Esophagus (tissue), 2 donors: Measurements from ENCODE around the gene CEP70. TPM values are rescaled to one million over a fixed set of nuclear protein-coding genes. Genes with fewer than 3 reads are reported as not detected.

Source experiments
- H3K27ac ChIP-seq, 2 donors: one replicate each; pipeline ENCODE4 v1.5.1; 2013; ENCODE audit warnings: low read depth in 2 of 2, mild to moderate bottlenecking in 2 of 2, inconsistent platforms in 1 of 2, low read length in 1 of 2, moderate library complexity in 1 of 2
- H3K27me3 ChIP-seq, 2 donors: one replicate each; pipeline ENCODE4 v1.6.1; 2013; ENCODE audit warnings: low read length in 2 of 2, control low read depth in 1 of 2, mild to moderate bottlenecking in 1 of 2; ENCODE audit not compliant: insufficient read depth in 2 of 2, control insufficient read depth in 1 of 2
- H3K36me3 ChIP-seq, 2 donors: one replicate each; pipeline ENCODE4 v1.6.1; 2013; ENCODE audit warnings: low read length in 1 of 2; ENCODE audit not compliant: control insufficient read depth in 2 of 2, insufficient read depth in 2 of 2
- H3K4me1 ChIP-seq, 2 donors: one replicate each; pipeline ENCODE4 v1.6.1; 2013; ENCODE audit warnings: low read length in 1 of 2; ENCODE audit not compliant: control insufficient read depth in 2 of 2, insufficient read depth in 2 of 2
- H3K4me3 ChIP-seq, 2 donors: one replicate each; pipeline ENCODE4 v1.5.1; 2013; ENCODE audit warnings: low read length in 2 of 2, mild to moderate bottlenecking in 2 of 2, low read depth in 1 of 2, moderate library complexity in 1 of 2
- H3K9me3 ChIP-seq, 2 donors: one replicate each; pipeline ENCODE4 v1.6.1; 2013; ENCODE audit warnings: mild to moderate bottlenecking in 2 of 2, low read depth in 1 of 2, low read length in 1 of 2, moderate library complexity in 1 of 2; ENCODE audit not compliant: control insufficient read depth in 2 of 2, insufficient read depth in 1 of 2
- WGBS, 2 donors: extraction: QIAGEN DNeasy Blood & Tissue Kit; methylation state at CpG; one replicate each; pipeline ENCODE4 v1.1.7; 2013; 5-methylcytosine and 5-hydroxymethylcytosine counted together
- polyA plus RNA-seq, 2 donors: library from polyadenylated mRNA; stranded (reverse); fragments of 200-250 nt; gene quantifications; one replicate each; pipeline ENCODE4 v1.2.3, GENCODE V29; 2013
- donor health status: healthy with polysubstance abuse.
- donor health status: Bipolar disorder and iron deficiency.

The CEP70 gene
- polyA plus RNA-seq, 2 donors = 7.2 to 8.3 TPM

DNA sequence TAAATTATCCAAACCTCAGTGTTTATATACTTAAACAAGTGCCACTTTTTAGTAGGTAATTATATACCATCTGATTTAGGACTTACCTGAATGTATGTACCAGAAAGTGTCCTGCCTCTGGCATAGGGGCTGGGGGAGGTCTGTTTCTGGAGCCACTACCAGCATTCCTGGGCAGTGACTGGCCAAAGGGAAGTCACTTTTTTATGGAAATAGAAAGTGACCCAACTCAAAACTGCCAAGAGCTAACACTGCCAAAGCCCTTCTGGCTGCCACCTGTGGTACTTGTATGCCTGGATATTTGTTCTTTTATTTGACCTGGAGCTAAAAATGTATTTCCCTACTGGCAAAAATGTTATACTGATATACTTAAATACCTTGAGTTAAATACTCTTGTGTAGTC, 116.9 kb downstream of the CEP70 start:
- Histone ChIP-seq H3K4me3 (no peak overlapping the region), H3K27ac (no peak overlapping the region), H3K4me1 (no peaks in the 10 kb centered on the region), H3K36me3 (no peaks in the 10 kb centered on the region), H3K9me3 (no peaks in the 10 kb centered on the region), H3K27me3 (no peaks in the 10 kb centered on the region)

DNA sequence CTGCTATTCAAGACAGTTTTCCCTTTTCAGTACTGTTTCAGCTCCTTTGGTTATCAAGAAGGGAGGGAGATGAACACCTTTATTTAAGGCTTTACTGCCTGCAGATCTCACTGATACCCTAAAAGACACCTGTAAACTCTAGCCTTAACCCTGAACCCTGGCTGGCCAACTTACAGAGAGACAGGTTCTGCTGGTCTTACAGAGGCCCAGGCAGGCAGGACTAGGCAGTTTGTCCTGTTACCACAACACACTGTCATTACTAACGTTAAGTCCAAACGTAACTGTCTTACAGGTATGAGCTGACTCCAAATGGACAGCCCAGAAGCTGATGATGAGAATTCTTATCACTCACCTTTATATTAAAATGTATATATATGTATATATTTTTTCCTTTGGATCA, 117.5 kb downstream of the CEP70 start:
- H3K27me3 ChIP-seq = no peaks in the 10 kb centered on the region
- WGBS, 2 donors = 72 to 80% methylated on average over 2 of the region's 2 CpGs
- H3K36me3 ChIP-seq = no peaks in the 10 kb centered on the region
- H3K4me1 ChIP-seq = no peaks in the 10 kb centered on the region
- no peak overlapping the region for H3K4me3 ChIP-seq
- no peak overlapping the region for H3K27ac ChIP-seq
- H3K9me3 ChIP-seq = no peaks in the 10 kb centered on the region

GRCh38 chr3:138474163-138474562, 119.9 kb downstream of the CEP70 start:
- Histone ChIP-seq H3K9me3 (no peaks in the 10 kb centered on the region), H3K36me3 (no peaks in the 10 kb centered on the region), H3K4me3 (no peak overlapping the region), H3K4me1 (no peaks in the 10 kb centered on the region), H3K27ac (no peak overlapping the region), H3K27me3 (no peaks in the 10 kb centered on the region)
- 75 to 79% methylated on average over 6 of the region's 6 CpGs for WGBS, 2 donors

GRCh38 chr3:138473391-138473790, 120.7 kb downstream of the CEP70 start:
- H3K27me3 ChIP-seq = no peaks in the 10 kb centered on the region
- H3K4me1 ChIP-seq = no peaks in the 10 kb centered on the region
- H3K4me3 ChIP-seq = no peak overlapping the region
- no peaks in the 10 kb centered on the region for H3K36me3 ChIP-seq
- H3K9me3 ChIP-seq = no peaks in the 10 kb centered on the region
- no peak overlapping the region for H3K27ac ChIP-seq
- 96 to 97% methylated on average over 8 of the region's 8 CpGs for WGBS, 2 donors

- Histone ChIP-seq H3K4me3 (no peak overlapping the region), H3K4me1 (no peaks in the 10 kb centered on the region), H3K27me3 (no peaks in the 10 kb centered on the region), H3K27ac (no peak overlapping the region), H3K9me3 (no peaks in the 10 kb centered on the region), H3K36me3 (no peaks in the 10 kb centered on the region)
- 92 to 96% methylated on average over 8 of the region's 8 CpGs for WGBS, 2 donors
Measured at GRCh38 chr3:138472141-138472825, 121.8 kb downstream of the CEP70 start.

GRCh38 chr3:138471481-138471880, 122.6 kb downstream of the CEP70 start:
- Histone ChIP-seq H3K4me1 (no peaks in the 10 kb centered on the region), H3K4me3 (no peak overlapping the region), H3K36me3 (no peaks in the 10 kb centered on the region), H3K27me3 (no peaks in the 10 kb centered on the region), H3K9me3 (no peaks in the 10 kb centered on the region), H3K27ac (no peak overlapping the region)
- WGBS, 2 donors = 82 to 85% methylated on average over 1 of the region's 1 CpG

DNA sequence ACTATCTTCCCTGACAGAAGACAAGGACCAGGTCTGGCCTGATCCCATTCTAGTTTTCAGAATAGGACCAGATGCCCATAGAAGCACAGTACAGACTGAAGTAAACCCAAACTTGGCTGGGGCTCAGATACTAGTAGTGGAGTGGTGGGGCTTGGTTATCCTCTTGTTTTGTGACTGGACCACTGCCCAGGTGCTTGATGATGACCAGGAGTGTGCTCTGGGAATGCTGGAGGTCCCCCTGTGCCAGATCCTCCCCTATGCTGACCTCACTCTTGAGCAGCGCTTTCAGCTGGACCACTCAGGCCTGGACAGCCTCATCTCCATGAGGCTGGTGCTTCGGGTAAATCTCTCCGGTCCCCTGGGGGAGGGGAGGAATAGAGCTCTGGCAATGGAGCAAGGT, 123.4 kb downstream of the CEP70 start:
- H3K4me3 ChIP-seq = no peak overlapping the region
- no peaks in the 10 kb centered on the region for H3K36me3 ChIP-seq
- no peak overlapping the region for H3K27ac ChIP-seq
- H3K4me1 ChIP-seq = no peaks in the 10 kb centered on the region
- no peaks in the 10 kb centered on the region for H3K27me3 ChIP-seq
- no peaks in the 10 kb centered on the region for H3K9me3 ChIP-seq
- WGBS, 2 donors = 81 to 89% methylated on average over 3 of the region's 3 CpGs

DNA sequence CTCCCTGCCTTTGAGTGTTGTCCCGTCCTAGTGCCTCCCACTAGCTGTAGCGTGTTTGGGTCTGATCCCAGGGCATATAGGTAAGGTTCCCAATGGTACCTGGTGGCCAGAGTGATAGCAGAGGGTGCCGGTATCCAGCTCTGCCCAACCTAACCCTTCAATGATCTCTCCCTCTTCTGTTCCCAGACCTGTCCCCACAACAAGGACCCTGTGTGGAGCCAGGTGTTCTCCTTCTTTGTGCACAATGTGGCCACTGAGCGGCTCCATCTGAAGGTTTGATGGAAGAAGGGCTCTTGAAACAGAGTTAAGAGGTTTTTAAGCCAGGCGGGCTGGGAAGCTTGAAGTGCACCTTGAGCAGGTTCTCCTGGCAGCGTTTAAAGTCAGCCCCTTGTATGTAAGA, 124.2 kb downstream of the CEP70 start:
- H3K4me1 ChIP-seq = no peaks in the 10 kb centered on the region
- no peak overlapping the region for H3K27ac ChIP-seq
- 92 to 95% methylated on average over 6 of the region's 6 CpGs for WGBS, 2 donors
- no peaks in the 10 kb centered on the region for H3K27me3 ChIP-seq
- H3K9me3 ChIP-seq = no peaks in the 10 kb centered on the region
- H3K4me3 ChIP-seq = no peak overlapping the region
- H3K36me3 ChIP-seq = no peaks in the 10 kb centered on the region

DNA sequence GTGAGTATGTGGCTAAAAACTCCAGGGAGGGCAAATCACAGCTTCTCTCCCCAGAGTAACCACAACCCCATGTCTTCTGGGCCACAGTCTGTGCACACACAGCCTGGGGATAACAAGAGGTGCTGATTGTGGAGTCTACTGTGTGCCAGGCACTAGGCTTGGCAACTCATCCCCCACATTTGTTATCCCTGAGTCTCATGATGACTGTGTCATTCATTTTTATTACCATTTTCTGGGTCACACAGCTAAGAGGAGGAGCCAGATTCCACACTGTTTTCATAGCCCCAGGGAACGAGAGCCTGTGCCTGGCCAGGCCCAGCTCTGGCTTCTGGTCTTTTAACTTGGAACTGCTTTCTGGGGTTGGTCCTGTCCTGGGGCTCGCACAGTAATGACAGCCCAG, 125.2 kb downstream of the CEP70 start:
- Histone ChIP-seq H3K27me3 (no peaks in the 10 kb centered on the region), H3K4me1 (no peaks in the 10 kb centered on the region), H3K27ac (no peak overlapping the region), H3K36me3 (no peaks in the 10 kb centered on the region), H3K4me3 (no peak overlapping the region), H3K9me3 (no peaks in the 10 kb centered on the region)
- 59 to 73% methylated on average over 2 of the region's 2 CpGs for WGBS, 2 donors

DNA sequence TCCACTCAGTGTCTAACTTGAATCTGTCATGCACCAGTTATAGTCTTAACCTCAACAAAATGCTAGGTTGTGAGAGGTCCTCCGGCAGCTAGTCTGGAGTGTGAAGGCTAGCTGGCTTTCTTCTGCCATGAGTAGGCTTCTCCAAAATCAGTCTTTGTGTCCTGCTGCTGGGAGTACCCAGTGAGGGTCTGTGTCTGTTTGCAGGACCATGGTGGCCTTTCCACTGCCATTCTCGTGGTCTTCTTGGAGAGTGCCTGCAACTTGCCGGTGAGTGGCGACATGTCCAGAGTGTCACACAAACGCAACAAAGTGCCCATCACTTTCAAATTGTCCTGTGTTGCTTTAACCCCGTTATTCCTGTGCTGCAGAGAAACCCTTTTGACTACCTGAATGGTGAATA, 125.6 kb downstream of the CEP70 start:
- WGBS, 2 donors = 74 to 75% methylated on average over 6 of the region's 6 CpGs
- Histone ChIP-seq H3K4me1 (no peaks in the 10 kb centered on the region), H3K36me3 (no peaks in the 10 kb centered on the region), H3K27me3 (no peaks in the 10 kb centered on the region), H3K4me3 (no peak overlapping the region), H3K9me3 (no peaks in the 10 kb centered on the region), H3K27ac (no peak overlapping the region)
